NCI-H2196 treated with DMSO at 0.1 percent for 48 hours (cell line): Measurements from ENCODE around the gene MLEC.

Experiments used
- DNase-seq: peaks from one replicate; lab custom pipeline; 2025; ENCODE audit not compliant: unreplicated experiment; lab: John Stamatoyannopoulos, UW

MLEC gene

GRCh38 chr12:120686690-120687577, at the start of gene MLEC:
Gene MLEC, plus strand, starts transcription at chr12:120687149. Its CDS starts 148 bp downstream, at chr12:120687297.
- DNase-seq: peak; percentile 98

GRCh38 chr12:120639771-120640721, 46.9 kb upstream of the MLEC start, which contains the start of gene CABP1:
Gene CABP1, plus strand, starts transcription at chr12:120640626. Its CDS starts 60 bp downstream, at chr12:120640686.
- peak; percentile 7 for DNase-seq

GRCh38 chr12:120640861-120641833, 45.8 kb upstream of the MLEC start:
- DNase-seq: no peak

- no peak for DNase-seq
Observed at GRCh38 chr12:120642121-120642520, 44.8 kb upstream of the MLEC start.

GRCh38 chr12:120642826-120643225, 44.1 kb upstream of the MLEC start:
- DNase-seq: no peak

GRCh38 chr12:120643574-120643973, 43.4 kb upstream of the MLEC start:
- no peak for DNase-seq

- DNase-seq: peak; percentile 68
Observed at GRCh38 chr12:120646044-120646443, 40.9 kb upstream of the MLEC start.

GRCh38 chr12:120647375-120647755, 39.6 kb upstream of the MLEC start:
- DNase-seq: no peak

- no peak for DNase-seq
Observed at GRCh38 chr12:120649442-120650232, 37.3 kb upstream of the MLEC start.

GRCh38 chr12:120650233-120650690, 36.7 kb upstream of the MLEC start:
- DNase-seq: no peak

GRCh38 chr12:120651821-120652220, 35.1 kb upstream of the MLEC start:
- DNase-seq: no peak

GRCh38 chr12:120652656-120653435, 34.1 kb upstream of the MLEC start:
- no peak for DNase-seq

GRCh38 chr12:120653611-120654010, 33.3 kb upstream of the MLEC start:
- DNase-seq: no peak

- DNase-seq: no peak
Observed at GRCh38 chr12:120654656-120655055, 32.3 kb upstream of the MLEC start.

GRCh38 chr12:120656008-120656407, 30.9 kb upstream of the MLEC start:
- no peak for DNase-seq

- no peak for DNase-seq
Observed at GRCh38 chr12:120658286-120659150, 28.4 kb upstream of the MLEC start.

GRCh38 chr12:120659151-120659525, 27.8 kb upstream of the MLEC start:
- DNase-seq: no peak

GRCh38 chr12:120661432-120661831, 25.5 kb upstream of the MLEC start:
- no peak for DNase-seq
